ENCODE results near the gene SLC25A1.

DNA sequence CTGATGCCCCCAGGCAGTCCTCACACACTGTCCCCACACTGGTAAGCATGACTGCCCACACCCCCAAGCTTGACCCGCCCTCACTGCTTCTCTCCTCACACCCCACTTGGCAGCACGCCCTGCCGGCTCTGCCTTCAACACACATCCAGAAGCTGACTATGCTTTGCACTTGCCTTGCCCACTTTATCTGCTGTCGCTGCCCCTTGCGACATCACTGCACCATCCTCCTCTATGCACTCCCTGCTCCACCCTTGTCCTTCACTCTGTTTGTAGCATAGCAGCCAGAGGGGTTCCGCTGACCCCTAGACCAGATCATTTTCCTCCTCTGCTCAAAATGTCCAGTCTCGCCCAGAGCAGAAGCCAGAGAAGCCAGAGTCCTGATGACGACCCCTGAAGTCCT, 25.3 kb upstream of the SLC25A1 start:
- TF ChIP-seq RAD21 (IDR thresholded peaks at IDR 0.05; ENCODE audit: low read length) (no peak), RFX5 (IDR thresholded peaks at IDR 0.05; ENCODE audit: low read depth, low read length) (no peak), CTCF (conservative IDR thresholded peaks at IDR 0.05; ENCODE audit: low read depth, low read length) (no peak), MAZ (IDR thresholded peaks at IDR 0.05; ENCODE audit: borderline replicate concordance, low read depth, low read length) (no peak), POLR2A (IDR thresholded peaks at IDR 0.05; ENCODE audit: low read depth, low read length) (no peak), FOS (IDR thresholded peaks at IDR 0.05; ENCODE audit: low read depth, low read length) (no peak), BHLHE40 (IDR thresholded peaks at IDR 0.05; ENCODE audit: low read depth, low read length) (no peak), ELK1 (IDR thresholded peaks at IDR 0.05; ENCODE audit: borderline replicate concordance, low read depth, low read length) (no peak), SMC3 (IDR thresholded peaks at IDR 0.05; ENCODE audit: low read depth, low read length) (no peak), MAFK (IDR thresholded peaks at IDR 0.05; ENCODE audit: low read depth, low read length) (no peak), MXI1 (IDR thresholded peaks at IDR 0.05; ENCODE audit: borderline replicate concordance, low read depth, low read length) (no peak), CEBPB (IDR thresholded peaks at IDR 0.05; ENCODE audit: low read depth, low read length) (0 out of 2 replicates have a peak, but pooled peaks have one; percentile 31)
- TF ChIP-seq, protein P1, sequence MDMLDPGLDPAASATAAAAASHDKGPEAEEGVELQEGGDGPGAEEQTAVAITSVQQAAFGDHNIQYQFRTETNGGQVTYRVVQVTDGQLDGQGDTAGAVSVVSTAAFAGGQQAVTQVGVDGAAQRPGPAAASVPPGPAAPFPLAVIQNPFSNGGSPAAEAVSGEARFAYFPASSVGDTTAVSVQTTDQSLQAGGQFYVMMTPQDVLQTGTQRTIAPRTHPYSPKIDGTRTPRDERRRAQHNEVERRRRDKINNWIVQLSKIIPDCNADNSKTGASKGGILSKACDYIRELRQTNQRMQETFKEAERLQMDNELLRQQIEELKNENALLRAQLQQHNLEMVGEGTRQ (IDR thresholded peaks at IDR 0.05; ENCODE audit: low read depth, low read length) = no peak
